Measurements from ENCODE around the gene PALD1.

PALD1 gene

DNA sequence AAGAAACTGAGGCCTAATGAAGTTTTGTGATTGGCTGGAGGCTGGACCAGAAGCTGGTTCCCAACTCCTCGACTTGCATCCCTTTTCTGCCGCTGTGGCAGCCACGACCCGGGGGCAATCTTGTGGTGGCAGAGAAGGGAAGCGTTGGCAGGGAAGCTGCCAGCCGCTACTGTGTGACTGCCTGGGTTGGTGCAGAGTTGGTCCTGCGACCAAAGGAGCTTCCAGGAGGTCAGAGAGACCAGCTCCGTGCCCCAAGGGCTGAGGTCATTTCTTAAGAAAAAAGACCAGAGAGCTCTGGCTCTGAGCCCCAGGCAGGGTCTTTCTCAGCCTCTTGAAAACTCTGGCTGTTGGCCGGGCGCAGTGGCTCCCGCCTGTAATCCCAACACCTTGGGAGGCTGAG, 76.8 kb downstream of the PALD1 start:
- DNase-seq (ENCODE audit: low read depth in 2 of 2) = no peak

DNA sequence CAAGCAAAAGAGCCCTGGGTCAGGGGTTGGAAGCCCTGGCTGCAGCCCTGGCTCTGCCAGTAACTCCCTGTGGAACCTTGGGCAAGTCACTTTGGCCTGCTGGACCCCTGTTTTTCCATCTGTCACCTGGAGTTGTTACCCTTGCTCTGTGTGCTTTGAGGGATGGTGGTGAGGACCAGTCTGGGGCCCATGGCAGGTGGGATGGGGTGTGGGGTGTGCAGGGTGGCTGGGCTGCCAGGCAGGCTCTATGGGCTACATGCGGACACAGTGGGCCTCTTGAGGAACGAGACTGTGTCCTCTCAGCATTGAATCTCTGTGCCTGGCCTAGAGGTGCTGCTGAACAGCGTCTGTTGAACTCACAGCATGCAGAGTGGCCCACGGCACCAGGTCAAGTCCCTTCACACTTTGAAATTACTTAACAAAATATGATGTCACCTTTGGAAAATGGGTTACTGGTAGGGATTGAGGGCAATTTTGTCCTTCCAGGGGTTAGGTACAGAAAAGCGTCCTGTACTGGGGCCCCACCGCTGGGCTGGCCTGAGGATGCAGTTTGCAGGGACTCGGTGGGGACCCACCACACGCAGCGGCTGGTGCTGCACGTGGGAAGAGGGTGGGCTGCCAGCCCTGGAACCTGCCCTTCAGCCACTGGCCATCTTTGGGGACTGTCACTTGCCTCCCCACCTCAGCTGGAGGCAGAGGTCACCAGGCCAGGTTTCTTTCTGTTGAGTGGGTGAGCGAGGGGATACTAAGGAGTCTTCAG, 78.7 kb downstream of the PALD1 start:
- DNase-seq (ENCODE audit: low read depth in 2 of 2) = no peak

DNA sequence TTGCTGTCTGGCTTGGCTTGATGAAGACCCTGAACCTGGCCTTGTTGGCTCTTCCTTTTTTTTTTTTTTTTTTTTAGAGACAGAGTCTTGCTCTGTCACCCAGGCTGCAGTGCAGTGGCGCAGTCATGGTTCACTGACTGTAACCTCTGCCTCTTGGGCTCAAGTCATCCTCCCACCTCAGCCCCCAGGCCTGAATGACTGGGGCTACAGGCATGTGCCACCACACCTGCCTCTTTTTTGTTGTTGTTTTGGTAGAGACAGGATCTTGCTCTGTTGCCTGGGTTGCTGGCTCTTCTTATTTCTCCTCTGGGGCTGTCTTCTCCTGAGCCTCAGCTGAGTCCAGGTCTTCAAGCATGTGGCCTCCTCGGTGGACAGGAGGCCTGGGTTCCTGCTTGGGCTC, 79.3 kb downstream of the PALD1 start:
- DNase-seq (ENCODE audit: low read depth in 2 of 2) = no peak

DNA sequence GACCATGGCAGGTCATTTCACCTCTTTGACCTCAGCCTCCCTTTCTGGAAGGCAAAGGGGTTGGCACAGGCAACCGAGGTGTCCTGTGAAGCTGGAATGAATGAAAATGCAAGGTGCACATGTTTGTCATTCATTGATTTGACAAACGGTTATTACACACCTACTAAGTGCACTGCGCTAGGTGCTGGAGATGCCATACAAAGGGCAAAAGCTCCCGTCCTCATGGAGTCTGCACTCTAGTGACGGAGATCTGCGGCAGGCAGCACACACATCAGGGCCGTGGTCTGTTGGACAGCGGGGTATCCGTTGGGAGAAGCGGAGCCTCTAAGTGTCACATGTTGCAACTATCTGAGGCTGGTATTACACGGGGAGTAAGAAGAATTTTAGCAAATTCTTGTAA, 79.7 kb downstream of the PALD1 start:
- DNase-seq (ENCODE audit: low read depth in 2 of 2) = no peak

DNA sequence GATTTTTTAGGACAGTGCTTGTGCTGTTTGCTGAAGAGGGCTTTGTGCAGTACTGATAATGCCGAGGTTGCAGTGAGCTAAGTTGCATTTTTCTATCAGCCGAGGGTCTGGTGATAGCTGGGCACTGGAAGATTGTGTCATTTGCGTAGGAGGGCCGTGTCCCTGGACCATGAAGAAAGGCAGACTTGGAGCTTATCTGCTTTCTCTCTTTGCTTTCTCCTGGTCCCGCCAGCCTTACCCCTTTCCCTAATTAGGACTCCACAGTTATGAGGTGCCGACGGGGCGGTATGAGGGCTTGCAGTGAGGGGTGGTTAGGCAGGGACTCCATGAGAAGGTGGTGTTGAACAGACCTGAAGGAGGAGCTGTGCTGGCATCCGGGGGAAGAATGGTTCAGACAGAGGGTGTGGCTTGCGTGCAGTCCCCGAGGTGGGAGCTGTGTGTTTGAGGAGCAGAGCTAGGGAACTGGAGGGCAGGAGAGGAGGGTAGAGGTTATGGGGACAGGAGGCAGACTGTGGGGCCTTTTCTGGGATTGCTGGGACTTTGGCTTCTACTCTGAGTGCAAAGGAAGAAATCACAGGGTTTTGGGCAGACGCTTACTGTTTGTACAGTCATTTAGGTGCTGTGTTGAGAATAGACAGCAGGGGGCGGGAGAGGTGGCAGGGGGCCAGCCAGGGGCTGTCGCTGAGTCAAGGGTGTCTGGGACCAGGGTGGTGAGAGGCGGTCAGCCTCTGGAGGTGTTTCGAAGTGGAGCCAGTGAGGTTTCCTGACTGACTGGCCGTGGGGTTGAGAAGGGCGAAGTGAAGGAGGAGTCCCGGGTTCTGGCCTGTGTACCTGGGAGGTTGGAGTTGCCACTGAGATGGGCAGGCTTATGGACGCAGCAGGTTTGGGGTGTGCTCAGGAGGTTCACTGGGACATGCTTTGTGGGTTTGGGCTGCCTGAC, 80.6 kb downstream of the PALD1 start:
- no peak for DNase-seq (ENCODE audit: low read depth in 2 of 2)

DNA sequence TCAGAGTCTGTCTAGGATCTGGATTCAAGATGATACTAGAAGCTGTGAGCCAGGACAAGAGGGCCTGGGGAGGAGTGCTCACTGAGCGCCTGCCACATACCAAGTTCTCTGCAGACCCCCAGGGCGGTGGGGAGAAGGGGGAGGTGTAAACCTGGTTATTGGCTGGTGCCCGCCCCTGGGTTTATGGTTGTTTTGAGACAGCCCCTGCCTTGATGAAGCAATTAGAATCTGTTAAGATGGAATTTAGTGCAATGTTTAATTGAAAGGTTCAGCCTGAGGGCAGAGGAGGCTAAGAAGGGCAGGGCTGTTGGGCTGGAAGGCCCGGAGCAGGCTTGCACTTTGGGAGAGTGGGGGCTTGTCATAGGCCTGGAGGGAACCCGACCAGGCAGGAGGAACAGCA, 81.3 kb downstream of the PALD1 start:
- no peak for DNase-seq (ENCODE audit: low read depth in 2 of 2)

DNA sequence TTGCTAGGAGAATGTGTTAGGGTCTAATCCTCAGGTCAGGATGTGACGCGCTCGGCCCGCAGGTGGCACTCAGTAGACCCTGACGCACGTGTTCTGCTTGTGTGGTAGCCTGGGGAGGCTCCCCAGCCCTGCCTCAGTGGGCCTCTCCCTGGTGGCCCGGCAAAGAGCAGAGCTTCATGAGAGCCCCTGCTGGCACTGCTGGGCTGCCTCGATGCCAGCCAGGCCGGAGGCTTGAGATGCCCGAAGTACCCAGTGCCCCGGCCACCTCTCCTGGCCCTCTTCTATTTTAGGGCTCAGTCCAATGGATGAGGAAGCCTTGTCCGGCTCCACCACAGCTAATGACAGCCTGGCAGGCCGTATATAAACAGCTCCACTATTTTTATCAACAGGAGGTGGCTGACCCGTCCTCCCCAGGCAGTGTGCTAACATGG, 82.0 kb downstream of the PALD1 start:
- no peak for DNase-seq (ENCODE audit: low read depth in 2 of 2)

GRCh38 chr10:70561070-70561469, 82.5 kb downstream of the PALD1 start:
- DNase-seq (ENCODE audit: low read depth in 2 of 2) = peak in 1 of 2 experiments; percentile 31

DNA sequence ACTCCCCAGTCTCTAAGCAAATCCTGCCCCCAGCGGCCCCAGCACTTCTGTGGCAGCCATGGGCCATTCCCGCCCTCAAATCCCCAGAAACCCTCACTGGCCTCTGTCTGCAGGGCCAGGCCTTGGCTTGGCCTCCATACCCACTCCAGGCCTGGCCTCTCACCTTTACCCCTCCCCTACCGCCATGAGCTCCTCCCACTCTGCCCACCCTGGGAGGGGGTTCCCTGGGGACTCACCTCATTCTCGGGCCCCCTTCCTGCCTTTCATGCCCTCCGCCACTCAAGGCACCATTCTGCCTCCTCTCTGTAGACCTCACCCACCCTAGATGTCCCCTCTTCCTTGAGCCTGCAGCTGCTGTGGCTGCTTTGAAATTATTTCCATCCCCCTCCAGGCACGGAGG, 83.0 kb downstream of the PALD1 start:
- DNase-seq (ENCODE audit: low read depth in 2 of 2) = no peak

GRCh38 chr10:70562036-70562755, 83.6 kb downstream of the PALD1 start:
- DNase-seq (ENCODE audit: low read depth in 2 of 2) = no peak

DNA sequence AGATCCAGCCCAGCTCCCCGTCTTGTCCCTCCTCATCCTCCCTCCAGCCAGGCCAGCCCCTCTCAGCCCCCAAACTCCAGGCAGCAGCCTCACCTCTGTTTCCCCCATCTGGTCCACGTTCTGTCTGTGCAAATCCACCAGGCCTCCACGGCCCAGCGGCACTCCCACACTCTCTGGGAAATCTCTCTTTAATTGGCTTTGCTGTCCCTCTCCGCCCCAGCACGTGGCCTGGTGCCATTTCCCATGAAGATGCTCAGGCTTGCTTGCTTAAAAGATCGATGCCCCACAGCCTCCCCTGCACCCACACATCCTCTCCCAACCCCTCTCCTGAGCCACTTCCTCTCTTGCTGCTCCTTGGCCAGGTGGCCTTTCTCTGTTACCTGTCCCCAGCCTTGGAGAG, 84.7 kb downstream of the PALD1 start:
- no peak for DNase-seq (ENCODE audit: low read depth in 2 of 2)

DNA sequence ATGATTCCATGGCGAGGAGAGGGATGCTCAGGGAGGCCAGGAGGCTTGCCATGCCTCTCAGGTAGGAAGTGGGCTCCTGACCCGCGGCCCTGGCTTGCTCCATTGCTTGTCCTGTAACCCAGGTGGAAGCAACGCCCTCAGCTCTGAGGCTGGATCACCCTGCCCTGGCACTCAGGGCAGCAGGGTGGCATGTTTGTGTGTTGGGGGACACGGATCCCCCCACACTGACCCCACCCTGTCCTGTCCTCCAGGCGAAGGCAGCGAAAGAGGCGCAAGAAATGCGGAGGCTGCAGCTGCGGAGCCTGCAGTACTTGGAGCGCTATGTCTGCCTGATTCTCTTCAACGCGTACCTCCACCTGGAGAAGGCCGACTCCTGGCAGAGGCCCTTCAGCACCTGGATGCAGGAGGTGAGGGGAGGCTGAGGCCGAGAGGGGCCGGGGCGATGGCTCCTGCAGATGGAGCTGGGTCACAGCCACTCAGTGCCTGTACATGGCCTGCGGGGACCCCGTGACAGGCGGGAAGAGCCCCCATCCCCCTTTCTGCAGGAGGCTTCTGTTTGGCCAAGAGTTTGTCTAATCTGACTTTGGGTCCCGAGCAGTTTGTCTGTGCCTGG, 85.7 kb downstream of the PALD1 start:
- DNase-seq (ENCODE audit: low read depth in 2 of 2) = no peak

DNA sequence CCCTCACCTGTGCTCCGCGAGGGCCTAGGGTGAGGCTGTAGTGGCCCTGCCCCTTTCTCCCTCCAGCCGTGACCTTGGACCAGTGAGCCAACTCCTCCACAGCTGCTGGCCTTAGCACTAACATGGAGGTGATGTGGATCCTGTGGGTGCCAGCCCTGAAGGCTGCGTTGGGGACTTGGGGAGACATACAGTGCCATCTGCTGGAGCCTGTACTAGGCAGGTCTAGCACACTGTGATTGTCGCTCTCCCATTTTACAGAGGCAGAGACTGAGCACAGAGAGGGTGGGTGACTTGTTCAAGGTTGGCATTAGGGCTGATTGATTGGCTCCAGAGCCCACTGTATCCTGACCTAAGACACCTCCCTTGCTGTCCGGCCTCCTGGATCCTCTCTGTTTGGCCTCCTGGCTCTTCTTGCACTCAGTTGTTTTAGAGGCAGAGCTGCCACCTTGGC, 86.4 kb downstream of the PALD1 start:
- DNase-seq (ENCODE audit: low read depth in 2 of 2) = no peak

- no peak for DNase-seq (ENCODE audit: low read depth in 2 of 2)
These were observed 87.3 kb downstream of the PALD1 start for GRCh38 chr10:70565556-70566514.

GRCh38 chr10:70566515-70567290, 88.1 kb downstream of the PALD1 start:
- DNase-seq (ENCODE audit: low read depth in 2 of 2) = no peak

GRCh38 chr10:70567603-70568002, 89.0 kb downstream of the PALD1 start:
- no peak for DNase-seq (ENCODE audit: low read depth in 2 of 2)

DNA sequence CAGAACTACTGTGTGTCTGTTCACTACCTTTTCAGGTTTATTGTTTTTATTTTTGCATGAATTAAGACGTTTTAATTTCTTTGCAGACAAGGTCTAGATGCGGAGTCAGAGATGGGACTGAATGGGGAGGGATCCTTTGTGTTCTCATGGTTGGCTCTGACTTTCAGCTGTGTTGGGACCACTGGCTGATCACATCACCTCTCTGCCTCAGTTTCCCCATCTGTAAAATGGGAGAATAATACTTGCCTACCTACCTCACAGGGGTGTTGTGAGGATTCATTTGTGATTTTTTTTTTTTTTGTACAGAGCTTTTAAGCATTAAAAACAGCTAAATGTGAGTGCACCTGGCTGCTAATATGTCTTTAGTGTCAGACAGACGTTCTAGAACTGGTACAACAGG, 89.5 kb downstream of the PALD1 start:
- no peak for DNase-seq (ENCODE audit: low read depth in 2 of 2)

GRCh38 chr10:70568781-70569495, 90.4 kb downstream of the PALD1 start:
- DNase-seq (ENCODE audit: low read depth in 2 of 2) = no peak

GRCh38 chr10:70571236-70571635, 92.7 kb downstream of the PALD1 start:
- DNase-seq (ENCODE audit: low read depth in 2 of 2) = no peak

Measured in fibroblast of skin of left biceps (primary cell).